Left ventricle myocardium inferior (tissue), 1 donor: ENCODE results near the gene ARHGAP26. TPM values are rescaled to one million over a fixed set of nuclear protein-coding genes. Genes with fewer than 3 reads are reported as not detected.

Experiments used
- DNase-seq: peaks from one replicate; pipeline ENCODE4 v3.0.0-alpha.2; 2020
- H3K27ac ChIP-seq: fragments of 200-600 bp; replicated peaks from 2 replicates; pipeline ENCODE4 v1.8.0; 2021
- H3K27me3 ChIP-seq: fragments of 200-600 bp; 2 replicates; pipeline ENCODE4 v1.8.0; 2021; ENCODE audit warnings: low read depth
- H3K36me3 ChIP-seq: fragments of 200-600 bp; 2 replicates; pipeline ENCODE4 v1.8.0; 2021
- H3K4me1 ChIP-seq: fragments of 200-600 bp; 2 replicates; pipeline ENCODE4 v1.8.0; 2021
- H3K4me3 ChIP-seq: fragments of 200-600 bp; 2 replicates; pipeline ENCODE4 v1.8.0; 2021; ENCODE audit warnings: mild to moderate bottlenecking, moderate library complexity
- H3K9me3 ChIP-seq: fragments of 200-600 bp; replicated peaks from 2 replicates; pipeline ENCODE4 v1.8.0; 2021
- intact Hi-C: fragments of 100-400 bp; cut with micrococcal nuclease; formaldehyde crosslinking; loops from one replicate; pipeline ENCODE4 v1.11.0; 2022
- total RNA-seq: library from RNA; stranded (reverse); fragmentation: NEBNext Ultra II Directional; extraction: Animal tissue kit (Norgen Biotek cat#: 25700); gene quantifications from one replicate; pipeline ENCODE4 v1.2.1, GENCODE V29; 2021
- TF ChIP-seq, protein P1 (sequence below): fragments of 200-600 bp; IDR thresholded peaks from 2 replicates; pipeline ENCODE4 v1.8.0; 2021; ENCODE audit warnings: antibody characterized with exemption, mild to moderate bottlenecking, borderline replicate concordance
- donor health status: DM: no; HTN: yes; CAD: no; lungs with severe emphysema.

The ARHGAP26 gene
- total RNA-seq, 1 donor from 2014 or later, result 35.7 TPM

DNA sequence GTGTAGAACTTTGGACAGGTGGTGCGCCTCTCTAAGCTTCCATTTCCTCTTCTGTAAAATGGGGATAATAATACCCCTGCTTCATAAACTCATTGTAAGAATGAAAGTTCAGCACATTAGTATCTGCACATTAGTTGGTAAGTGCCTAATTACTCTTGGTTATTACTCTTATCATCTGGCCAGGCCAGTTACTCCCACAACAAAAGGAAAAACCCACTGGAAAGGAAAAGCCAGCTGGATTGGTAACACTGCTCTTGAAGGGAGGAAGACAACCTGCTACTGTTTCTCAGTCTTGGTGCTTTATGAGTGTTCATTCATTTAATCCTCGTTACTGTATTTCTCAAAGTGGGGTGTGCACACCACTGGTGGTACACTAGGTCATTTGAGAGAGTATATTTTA, 251.4 kb downstream of the ARHGAP26 start:
- Histone ChIP-seq H3K4me3 (no peak overlapping the region), H3K27me3 (no peaks in the 10 kb centered on the region), H3K27ac (no peak overlapping the region), H3K4me1 (peaks cover 70% of the 10 kb centered on the region), H3K9me3 (peaks cover 6% of the 10 kb centered on the region), H3K36me3 (peaks cover 8% of the 10 kb centered on the region)
- TF ChIP-seq, protein P1, sequence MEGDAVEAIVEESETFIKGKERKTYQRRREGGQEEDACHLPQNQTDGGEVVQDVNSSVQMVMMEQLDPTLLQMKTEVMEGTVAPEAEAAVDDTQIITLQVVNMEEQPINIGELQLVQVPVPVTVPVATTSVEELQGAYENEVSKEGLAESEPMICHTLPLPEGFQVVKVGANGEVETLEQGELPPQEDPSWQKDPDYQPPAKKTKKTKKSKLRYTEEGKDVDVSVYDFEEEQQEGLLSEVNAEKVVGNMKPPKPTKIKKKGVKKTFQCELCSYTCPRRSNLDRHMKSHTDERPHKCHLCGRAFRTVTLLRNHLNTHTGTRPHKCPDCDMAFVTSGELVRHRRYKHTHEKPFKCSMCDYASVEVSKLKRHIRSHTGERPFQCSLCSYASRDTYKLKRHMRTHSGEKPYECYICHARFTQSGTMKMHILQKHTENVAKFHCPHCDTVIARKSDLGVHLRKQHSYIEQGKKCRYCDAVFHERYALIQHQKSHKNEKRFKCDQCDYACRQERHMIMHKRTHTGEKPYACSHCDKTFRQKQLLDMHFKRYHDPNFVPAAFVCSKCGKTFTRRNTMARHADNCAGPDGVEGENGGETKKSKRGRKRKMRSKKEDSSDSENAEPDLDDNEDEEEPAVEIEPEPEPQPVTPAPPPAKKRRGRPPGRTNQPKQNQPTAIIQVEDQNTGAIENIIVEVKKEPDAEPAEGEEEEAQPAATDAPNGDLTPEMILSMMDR, result no peak
- no peak for DNase-seq
- intact Hi-C loops, result no loop called here

DNA sequence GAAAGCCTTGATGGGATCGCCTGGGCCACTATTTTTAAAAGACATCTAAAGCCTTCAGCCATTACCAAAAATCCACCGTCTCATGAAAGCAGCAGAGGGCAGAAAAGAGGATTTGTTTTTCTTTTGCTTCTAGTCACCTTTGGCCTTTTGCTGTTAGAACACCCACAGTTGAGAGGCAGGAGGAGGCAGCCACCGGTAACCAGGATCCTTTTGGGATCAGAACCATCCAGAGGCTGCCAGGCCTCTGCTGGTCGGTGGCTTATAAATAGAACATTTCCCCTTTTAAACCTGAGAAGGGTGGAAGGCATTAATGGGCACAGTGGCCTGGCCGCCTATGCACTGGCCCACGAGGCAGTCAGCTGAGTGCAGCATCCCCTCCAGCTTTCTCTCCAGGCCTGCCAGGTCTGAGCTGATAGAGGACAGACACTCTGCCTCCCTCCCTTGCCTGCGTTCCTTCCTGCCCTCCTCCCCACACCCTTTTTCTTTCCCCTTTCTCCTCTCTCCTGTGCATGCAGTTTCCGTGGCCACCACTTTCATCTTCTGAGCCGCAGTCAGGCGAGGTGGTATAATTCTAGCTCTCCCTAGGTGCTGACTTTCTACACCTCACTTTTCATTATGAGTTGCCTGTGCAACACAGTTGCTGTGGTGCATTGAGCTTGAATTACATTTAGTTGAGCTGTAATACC, 253.4 kb downstream of the ARHGAP26 start:
- Histone ChIP-seq H3K4me1 (peaks cover 60% of the 10 kb centered on the region), H3K36me3 (no peaks in the 10 kb centered on the region), H3K27me3 (no peaks in the 10 kb centered on the region), H3K9me3 (no peaks in the 10 kb centered on the region), H3K27ac (peak overlapping the region; percentile 86), H3K4me3 (no peak overlapping the region)
- intact Hi-C loops, result no loop called here
- peak; percentile 79 for DNase-seq
- TF ChIP-seq, protein P1, result peak; percentile 9

DNA sequence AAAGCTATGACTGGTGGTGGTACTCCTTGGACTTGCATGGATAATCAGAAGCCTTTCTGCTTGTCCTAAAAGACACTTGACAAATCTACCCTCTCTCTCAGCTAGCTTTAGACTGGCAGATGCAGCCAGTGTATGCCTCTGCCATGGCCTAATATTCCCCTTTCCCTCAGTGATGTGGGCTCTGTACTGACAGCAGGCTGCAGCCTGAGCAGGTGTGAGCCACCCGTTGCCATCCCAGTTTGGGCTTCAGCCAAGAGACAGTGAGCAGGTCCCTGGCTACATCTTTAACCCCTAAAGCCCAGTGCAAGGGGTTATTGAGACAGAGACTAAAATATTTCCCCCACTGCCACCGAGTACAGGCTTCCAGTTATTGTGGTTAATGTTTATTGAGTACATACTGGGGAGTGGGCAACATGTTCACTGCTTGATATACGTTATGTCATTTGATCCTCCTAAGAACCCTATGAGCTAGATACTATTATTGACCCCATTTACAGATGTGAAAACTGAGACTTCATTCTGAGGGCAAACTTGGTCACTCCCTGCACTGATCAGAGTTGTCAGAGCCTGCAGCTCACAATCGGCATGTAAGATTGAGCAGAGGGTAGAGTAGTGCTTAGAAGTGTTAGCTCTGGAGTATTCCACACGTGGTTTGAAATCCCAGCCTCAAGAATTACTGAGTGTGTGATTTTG, 254.2 kb downstream of the ARHGAP26 start:
- Histone ChIP-seq H3K9me3 (no peaks in the 10 kb centered on the region), H3K36me3 (no peaks in the 10 kb centered on the region), H3K27ac (peak overlapping the region; percentile 86), H3K27me3 (no peaks in the 10 kb centered on the region), H3K4me3 (no peak overlapping the region), H3K4me1 (peaks cover 52% of the 10 kb centered on the region)
- DNase-seq, result no peak
- TF ChIP-seq, protein P1, result no peak
- intact Hi-C loops, result no loop called here

DNA sequence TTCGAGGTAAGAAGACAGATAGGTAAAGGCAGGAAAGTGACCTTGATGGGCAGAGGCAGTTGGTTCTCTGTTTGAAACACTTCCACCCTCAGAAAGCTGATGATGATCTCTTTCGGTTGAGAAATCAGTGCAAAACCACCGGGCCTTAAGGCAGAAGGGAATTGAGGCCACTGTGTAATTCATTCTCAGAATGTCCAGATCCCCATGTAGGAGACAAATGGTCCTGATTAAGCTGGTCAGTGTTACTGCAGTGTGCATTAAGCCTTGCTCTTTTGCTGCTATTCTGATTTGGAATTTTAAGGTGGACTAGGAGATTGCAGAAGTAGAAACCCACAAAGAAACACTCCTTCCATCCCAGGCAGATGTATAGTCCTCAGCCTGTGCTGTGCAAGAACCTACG, 255.2 kb downstream of the ARHGAP26 start:
- Histone ChIP-seq H3K27ac (peak overlapping the region; percentile 86), H3K4me3 (no peak overlapping the region), H3K9me3 (no peaks in the 10 kb centered on the region), H3K36me3 (no peaks in the 10 kb centered on the region), H3K27me3 (no peaks in the 10 kb centered on the region), H3K4me1 (peaks cover 42% of the 10 kb centered on the region)
- TF ChIP-seq, protein P1, result no peak
- intact Hi-C loops, result no loop called here
- DNase-seq, result no peak

GRCh38 chr5:143025971-143026370, 255.8 kb downstream of the ARHGAP26 start:
- intact Hi-C loops, result no loop called here
- H3K4me1 ChIP-seq, result peaks cover 42% of the 10 kb centered on the region

More at GRCh38 chr5:143025971-143026370, 255.8 kb downstream of the ARHGAP26 start:
- Histone ChIP-seq H3K27me3 (no peaks in the 10 kb centered on the region), H3K4me3 (no peak overlapping the region), H3K27ac (peak overlapping the region; percentile 86), H3K9me3 (no peaks in the 10 kb centered on the region), H3K36me3 (no peaks in the 10 kb centered on the region)
- DNase-seq, result no peak
- TF ChIP-seq, protein P1, result no peak
